Activated naive CD8-positive, alpha-beta T cell treated with anti-CD3 and anti-CD28 coated beads, Interleukin-2, amount 50 U/mL, for 16 hours (primary cell): ENCODE results near the gene ROPN1B.

ENCODE experiments used
- DNase-seq: peaks from one replicate; pipeline ENCODE4 v3.0.0-alpha.2; 2020; ENCODE audit warnings: low read depth, low spot score

Gene ROPN1B

GRCh38 chr3:126026761-126027160, 57.8 kb downstream of the ROPN1B start:
- DNase-seq: no peak

DNA sequence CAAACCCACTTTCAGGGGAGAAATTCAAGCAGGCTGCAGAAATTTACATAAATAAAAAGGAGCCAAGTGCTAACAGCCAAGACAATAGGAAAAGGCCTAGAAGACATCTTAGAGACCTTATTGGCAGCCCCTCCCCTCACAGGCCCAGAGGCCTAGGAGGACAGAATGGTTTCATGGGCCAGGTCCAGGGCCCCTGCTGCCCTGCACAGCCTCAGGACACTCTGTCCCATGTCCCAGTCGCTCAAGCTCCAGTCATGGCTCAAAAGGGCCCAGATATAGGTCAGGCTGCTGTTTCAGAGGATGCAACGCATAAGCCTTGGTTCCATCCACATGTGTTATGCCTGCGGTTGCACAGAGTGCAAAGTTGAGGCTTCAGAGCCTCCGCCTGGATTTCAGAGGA, 59.1 kb downstream of the ROPN1B start:
- no peak for DNase-seq

GRCh38 chr3:126029241-126029640, 60.3 kb downstream of the ROPN1B start:
- no peak for DNase-seq

DNA sequence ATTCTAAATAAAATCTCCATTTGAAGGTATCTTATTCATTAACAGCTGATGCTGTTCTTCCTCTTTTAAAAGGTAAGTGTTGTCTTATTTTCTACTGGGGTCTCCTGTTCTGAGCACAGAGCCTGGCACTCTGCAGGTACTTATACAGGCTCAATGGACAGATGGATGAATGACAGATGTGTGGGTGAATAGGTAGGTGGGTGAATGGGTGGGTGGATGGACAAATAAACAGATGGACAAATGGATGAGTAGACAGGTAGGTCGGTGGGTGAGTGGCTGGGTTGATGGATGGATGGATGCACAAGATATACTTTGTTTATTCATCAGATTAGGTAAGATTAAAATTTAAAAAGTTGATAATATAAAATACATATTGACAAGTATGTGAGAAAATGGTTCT, 61.5 kb downstream of the ROPN1B start:
- DNase-seq: no peak

DNA sequence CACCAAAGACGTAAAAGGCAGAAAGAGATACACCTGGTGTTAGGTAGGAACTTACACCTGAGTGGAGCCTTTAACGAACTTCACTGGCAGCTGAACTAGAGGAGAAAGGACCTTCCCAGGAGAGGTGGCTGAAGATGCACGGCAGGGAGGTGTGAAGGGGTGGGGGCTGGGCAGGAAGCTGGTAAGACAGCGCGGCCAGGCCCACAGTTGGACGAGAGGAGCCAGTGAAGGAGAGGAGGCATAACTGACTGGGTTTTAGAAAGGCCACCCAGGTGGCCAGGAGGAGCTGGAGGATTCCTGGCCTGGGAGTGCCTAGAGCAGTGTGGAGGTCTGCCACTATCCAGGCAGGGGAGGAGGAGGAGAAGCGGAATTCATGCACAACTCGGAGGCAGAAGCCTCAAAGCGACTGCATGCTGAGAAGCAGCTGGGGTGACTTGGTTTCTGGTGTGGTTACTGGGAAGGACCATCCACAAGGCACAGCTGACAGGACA, 63.0 kb downstream of the ROPN1B start:
- no peak for DNase-seq
